H1 (cell line): ENCODE data around the gene OSTF1. TPM values are rescaled to one million over a fixed set of nuclear protein-coding genes. Genes with fewer than 3 reads are reported as not detected.

Experiments
- ASH2L ChIP-seq: fragments of 200-600, 300-600 bp; sonication (generic); IDR thresholded peaks from one replicate; pipeline ENCODE4 v1.7.1; 2017; ENCODE audit warnings: low read length
- CHD7 ChIP-seq: fragments of 300-600 bp; sonication (generic); IDR thresholded peaks from 2 replicates; pipeline ENCODE4 v1.7.1; 2012; ENCODE audit warnings: low read length, moderate library complexity, mild to moderate bottlenecking, inconsistent platforms; ENCODE audit not compliant: insufficient replicate concordance
- EP300 ChIP-seq, 2 experiments: IDR thresholded peaks; 1 replicate in 1 of 2; 2 replicates in 1 of 2; pipeline ENCODE4 v1.6.1; 2011 to 2012; ENCODE audit warnings: low read depth in 2 of 2, low read length in 2 of 2, mild to moderate bottlenecking in 2 of 2, borderline replicate concordance in 1 of 2, inconsistent platforms in 1 of 2, moderate library complexity in 1 of 2
- EZH2 ChIP-seq: fragments of 200-600 bp; sonication (generic); IDR thresholded peaks from 2 replicates; pipeline ENCODE4 v1.7.1; 2012; ENCODE audit warnings: low read depth, mild to moderate bottlenecking, moderate library complexity, low read length, inconsistent platforms; ENCODE audit not compliant: severe bottlenecking
- FOSL1 ChIP-seq: IDR thresholded peaks from 2 replicates; pipeline ENCODE4 v1.6.1; 2011; ENCODE audit warnings: mild to moderate bottlenecking, low read depth, low read length, moderate library complexity; ENCODE audit not compliant: insufficient read depth
- GTF2F1 ChIP-seq: IDR thresholded peaks from 2 replicates; pipeline ENCODE4 v1.6.1; 2012; ENCODE audit warnings: low read depth, low read length, improper control_type of control experiment, borderline replicate concordance
- KDM1A ChIP-seq: fragments of 200-600, 300-600 bp; sonication (generic); IDR thresholded peaks from 2 replicates; pipeline ENCODE4 v1.7.1; 2016; ENCODE audit warnings: mild to moderate bottlenecking, low read length, borderline replicate concordance
- KDM5A ChIP-seq: fragments of 200-600 bp; IDR thresholded peaks from 2 replicates; pipeline ENCODE4 v1.7.1; 2012; ENCODE audit warnings: mild to moderate bottlenecking, low read length, inconsistent platforms, mixed read lengths
- NRF1 ChIP-seq: IDR thresholded peaks from 2 replicates; pipeline ENCODE4 v1.6.1; 2011; ENCODE audit warnings: mild to moderate bottlenecking, low read depth, low read length, improper control_type of control experiment
- POLR2A ChIP-seq, 2 experiments: IDR thresholded peaks; 1 replicate in 1 of 2; 2 replicates in 1 of 2; pipeline ENCODE4 v1.6.1; 2011; ENCODE audit warnings: low read depth in 2 of 2, low read length in 2 of 2, mild to moderate bottlenecking in 2 of 2; ENCODE audit errors: control extremely low read depth in 1 of 2
- SIX5 ChIP-seq: IDR thresholded peaks from 2 replicates; pipeline ENCODE4 v1.6.1; 2011; ENCODE audit warnings: mild to moderate bottlenecking, low read depth, low read length
- TBP ChIP-seq: IDR thresholded peaks from 2 replicates; pipeline ENCODE4 v1.6.1; 2011; ENCODE audit warnings: low read depth, low read length, improper control_type of control experiment
- polyA plus RNA-seq, 7 experiments: library from polyadenylated mRNA; depleted of rRNA in 3 of 7; stranded (reverse) in 5 of 7; unstranded in 2 of 7; fragments of >200 nt in 5 of 7; fragments of 200-250 nt in 2 of 7; gene quantifications; 1 replicate in 5 of 7; 2 replicates in 1 of 7; 4 replicates in 1 of 7; pipeline versions ENCODE4 v1.2.1 to v1.2.3, GENCODE V29; 2011 to 2013; ENCODE audit warnings: missing spikeins in 2 of 7, mixed read lengths in 2 of 7
- total RNA-seq: library from RNA; stranded (reverse); fragmentation: NEBNext Ultra II Directional; extraction: Animal tissue kit (Norgen Biotek cat#: 25700); gene quantifications from 2 replicates; pipeline ENCODE4 v1.2.1, GENCODE V29; 2021

Gene OSTF1
- total and polyA plus RNA-seq, 2 of the 8 experiments (the other 6 are each of a cell fraction or from before 2014, with no cell fraction given), result 5.0 to 18.9 TPM

DNA sequence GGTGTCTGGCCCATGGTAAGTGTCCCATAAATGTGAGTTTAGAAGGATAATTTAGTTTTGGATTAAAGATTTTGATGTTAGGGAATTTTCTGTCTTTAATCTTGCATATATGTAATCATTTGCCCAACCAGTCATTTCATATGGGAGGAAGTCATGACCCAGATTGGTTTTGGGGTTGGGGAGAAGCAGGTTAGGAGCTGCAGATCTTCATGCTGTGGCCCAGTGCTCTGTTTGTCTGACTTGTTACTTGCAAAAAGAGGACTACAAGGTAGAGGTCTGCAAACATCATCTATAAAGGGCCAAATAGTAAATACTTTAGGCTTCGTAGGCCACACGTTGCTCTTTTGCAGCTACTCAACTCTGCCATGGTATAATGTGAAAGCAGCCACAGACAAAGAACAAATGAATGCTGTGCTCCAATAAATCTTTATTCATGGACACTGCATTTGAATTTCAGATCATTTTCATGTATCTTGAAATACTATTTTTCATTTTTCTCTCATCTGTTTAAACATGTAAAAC lies 16.8 kb downstream of the OSTF1 start (continued):
- TF ChIP-seq CHD7 (no peak), EP300 (IDR thresholded peaks at IDR 0.05; ENCODE audit: borderline replicate concordance in 1 of 2, low read depth in 2 of 2, low read length in 2 of 2) (no peak), NRF1 (no peak), GTF2F1 (no peak), SIX5 (no peak), FOSL1 (no peak), TBP (no peak), ASH2L (no peak), KDM1A (no peak), POLR2A (IDR thresholded peaks at IDR 0.05; ENCODE audit: control extremely low read depth in 1 of 2, low read depth in 2 of 2, low read length in 2 of 2) (no peak), EZH2 (no peak), KDM5A (no peak)
